Nephron progenitor cell (in vitro differentiated cells): ENCODE results near the gene MTFMT.
"Not testable (repeated sequence)": the region's sequence is repeated elsewhere in the genome, so short reads cannot be mapped to it uniquely, and the experiment has no call there.

ENCODE experiments used
- DNase-seq: peaks from one replicate; pipeline ENCODE4 v3.0.0; 2021
- H3K27ac Mint-ChIP-seq: 2 replicates; pipeline ENCODE4 v1.8.0; 2021; ENCODE audit warnings: mild to moderate bottlenecking, moderate library complexity, mixed read lengths
- H3K27me3 Mint-ChIP-seq: 2 replicates; pipeline ENCODE4 v1.8.0; 2021; ENCODE audit warnings: mild to moderate bottlenecking, low read depth, mixed read lengths; ENCODE audit not compliant: poor library complexity
- H3K36me3 Mint-ChIP-seq: 2 replicates; pipeline ENCODE4 v1.8.0; 2021; ENCODE audit warnings: low read depth, mixed read lengths
- H3K4me1 Mint-ChIP-seq: 2 replicates; pipeline ENCODE4 v1.8.0; 2021; ENCODE audit warnings: mixed read lengths
- H3K4me3 Mint-ChIP-seq: 2 replicates; pipeline ENCODE4 v1.8.0; 2021; ENCODE audit warnings: mild to moderate bottlenecking, moderate library complexity, mixed read lengths
- H3K9me3 Mint-ChIP-seq: 2 replicates; pipeline ENCODE4 v1.8.0; 2021; ENCODE audit warnings: mild to moderate bottlenecking, moderate library complexity, mixed read lengths
- CTCF ChIP-seq: fragments of 200-600 bp; sonication (generic); IDR thresholded peaks from 2 replicates; pipeline ENCODE4 v1.5.0; 2021; ENCODE audit warnings: antibody characterized with exemption

MTFMT gene

GRCh38 chr15:65052956-65053355 is 23.5 kb upstream of the MTFMT start:
- DNase-seq, result no peak
- peaks cover 61% of the 10 kb centered on the region for H3K4me1 Mint-ChIP-seq
- H3K9me3 Mint-ChIP-seq, result no peaks in the 10 kb centered on the region
- peaks cover 20% of the 10 kb centered on the region for H3K36me3 Mint-ChIP-seq
- no peak for TF ChIP-seq CTCF
- H3K4me3 Mint-ChIP-seq, result no peak overlapping the region
- H3K27ac Mint-ChIP-seq, result no peak overlapping the region
- peaks cover 16% of the 10 kb centered on the region for H3K27me3 Mint-ChIP-seq

GRCh38 chr15:65051266-65051665 is 21.8 kb upstream of the MTFMT start:
- no peak overlapping the region for H3K4me3 Mint-ChIP-seq
- H3K36me3 Mint-ChIP-seq, result peaks cover 5% of the 10 kb centered on the region
- no peak for TF ChIP-seq CTCF
- H3K9me3 Mint-ChIP-seq, result no peaks in the 10 kb centered on the region
- peaks cover 48% of the 10 kb centered on the region for H3K4me1 Mint-ChIP-seq
- H3K27me3 Mint-ChIP-seq, result peaks cover 21% of the 10 kb centered on the region
- H3K27ac Mint-ChIP-seq, result no peak overlapping the region
- DNase-seq, result no peak

GRCh38 chr15:65050270-65050669 is 20.8 kb upstream of the MTFMT start:
- TF ChIP-seq CTCF, result no peak
- H3K9me3 Mint-ChIP-seq, result no peaks in the 10 kb centered on the region
- no peaks in the 10 kb centered on the region for H3K36me3 Mint-ChIP-seq
- no peak for DNase-seq
- peaks cover 21% of the 10 kb centered on the region for H3K27me3 Mint-ChIP-seq
- no peak overlapping the region for H3K27ac Mint-ChIP-seq
- H3K4me3 Mint-ChIP-seq, result no peak overlapping the region
- peaks cover 44% of the 10 kb centered on the region for H3K4me1 Mint-ChIP-seq

GRCh38 chr15:65049418-65049840 is 20.0 kb upstream of the MTFMT start:
- H3K27ac Mint-ChIP-seq, result no peak overlapping the region
- H3K4me1 Mint-ChIP-seq, result peaks cover 48% of the 10 kb centered on the region
- no peaks in the 10 kb centered on the region for H3K9me3 Mint-ChIP-seq
- no peaks in the 10 kb centered on the region for H3K36me3 Mint-ChIP-seq
- peak; percentile 92 for DNase-seq
- H3K27me3 Mint-ChIP-seq, result peaks cover 21% of the 10 kb centered on the region
- peak overlapping the region; percentile 30 for H3K4me3 Mint-ChIP-seq
- TF ChIP-seq CTCF, result no peak

GRCh38 chr15:65048241-65048640 is 18.8 kb upstream of the MTFMT start:
- H3K4me3 Mint-ChIP-seq, result no peak overlapping the region
- no peaks in the 10 kb centered on the region for H3K36me3 Mint-ChIP-seq
- no peak for DNase-seq
- H3K9me3 Mint-ChIP-seq, result no peaks in the 10 kb centered on the region
- no peak for TF ChIP-seq CTCF
- H3K27ac Mint-ChIP-seq, result no peak overlapping the region
- peaks cover 55% of the 10 kb centered on the region for H3K4me1 Mint-ChIP-seq
- peaks cover 24% of the 10 kb centered on the region for H3K27me3 Mint-ChIP-seq

- no peak for DNase-seq
- Mint-ChIP-seq H3K9me3 (no peaks in the 10 kb centered on the region), H3K36me3 (no peaks in the 10 kb centered on the region), H3K4me1 (peaks cover 62% of the 10 kb centered on the region), H3K4me3 (peak within 1 kb of the TSS; percentile 16), H3K27ac (peak within 1 kb of the TSS; percentile 74), H3K27me3 (peaks cover 18% of the 10 kb centered on the region)
- no peak for TF ChIP-seq CTCF
Observed at GRCh38 chr15:65044724-65045481, 15.5 kb upstream of the MTFMT start, which contains the start of gene SLC51B. Gene SLC51B, plus strand, starts transcription at chr15:65045387. Its CDS starts 4,618 bp downstream, at chr15:65050005.

- Mint-ChIP-seq H3K27me3 (peaks cover 13% of the 10 kb centered on the region), H3K4me1 (peaks cover 60% of the 10 kb centered on the region)
- not testable (repeated sequence) for H3K36me3 Mint-ChIP-seq, H3K27ac Mint-ChIP-seq, H3K4me3 Mint-ChIP-seq, H3K9me3 Mint-ChIP-seq, DNase-seq
Observed at GRCh38 chr15:65044218-65044617, 14.8 kb upstream of the MTFMT start.
